Tibial artery (tissue), 4 donors: ENCODE data around the gene INF2.

Experiments used
- DNase-seq, 2 donors: peaks; one replicate each; pipeline ENCODE4 v3.0.0-alpha.2; 2019
- H3K27ac ChIP-seq, 2 donors: fragments of 200-600 bp; sonication (generic) in 1 of 2; 1 replicate in 1 of 2; 2 replicates in 1 of 2; pipeline ENCODE4 v1.5.1; 2018 to 2019; ENCODE audit warnings: mild to moderate bottlenecking in 1 of 2
- H3K27me3 ChIP-seq, 2 donors: fragments of 200-600 bp; sonication (generic) in 1 of 2; one replicate each; pipeline versions ENCODE4 v1.5.1 to v1.6.0; 2016 to 2019
- H3K36me3 ChIP-seq, 3 donors: fragments of 200-600 bp; sonication (generic) in 2 of 3; one replicate each; pipeline ENCODE4 v1.5.1; 2016 to 2019; ENCODE audit warnings: mild to moderate bottlenecking in 2 of 3
- H3K4me1 ChIP-seq, 4 donors: fragments of 200-600 bp; sonication (generic) in 2 of 4; 1 replicate in 3 of 4; 2 replicates in 1 of 4; pipeline ENCODE4 v1.5.1; 2016 to 2019
- H3K4me3 ChIP-seq, 2 donors: fragments of 200-600 bp; sonication (generic) in 1 of 2; 1 replicate in 1 of 2; 2 replicates in 1 of 2; pipeline ENCODE4 v1.5.1; 2018 to 2019; ENCODE audit warnings: mild to moderate bottlenecking in 2 of 2
- H3K9me3 ChIP-seq, 3 donors: fragments of 200-600 bp; sonication (generic) in 1 of 3; one replicate each; pipeline ENCODE4 v1.5.1; 2016 to 2019
- intact Hi-C: fragments of 100-400 bp; cut with DNase I; formaldehyde crosslinking; loops from one replicate; pipeline ENCODE4 v1.15.0; 2023; ENCODE audit warnings: low total_unique reads
- TF ChIP-seq, protein P1 (sequence below), 2 experiments: fragments of 200-600 bp in 1 of 2; fragments of 450-650 bp in 1 of 2; IDR thresholded peaks; one replicate each; pipeline ENCODE4 v1.5.1; 2017 to 2019; ENCODE audit warnings: antibody characterized with exemption in 2 of 2, mild to moderate bottlenecking in 1 of 2, moderate library complexity in 1 of 2

INF2 gene

DNA sequence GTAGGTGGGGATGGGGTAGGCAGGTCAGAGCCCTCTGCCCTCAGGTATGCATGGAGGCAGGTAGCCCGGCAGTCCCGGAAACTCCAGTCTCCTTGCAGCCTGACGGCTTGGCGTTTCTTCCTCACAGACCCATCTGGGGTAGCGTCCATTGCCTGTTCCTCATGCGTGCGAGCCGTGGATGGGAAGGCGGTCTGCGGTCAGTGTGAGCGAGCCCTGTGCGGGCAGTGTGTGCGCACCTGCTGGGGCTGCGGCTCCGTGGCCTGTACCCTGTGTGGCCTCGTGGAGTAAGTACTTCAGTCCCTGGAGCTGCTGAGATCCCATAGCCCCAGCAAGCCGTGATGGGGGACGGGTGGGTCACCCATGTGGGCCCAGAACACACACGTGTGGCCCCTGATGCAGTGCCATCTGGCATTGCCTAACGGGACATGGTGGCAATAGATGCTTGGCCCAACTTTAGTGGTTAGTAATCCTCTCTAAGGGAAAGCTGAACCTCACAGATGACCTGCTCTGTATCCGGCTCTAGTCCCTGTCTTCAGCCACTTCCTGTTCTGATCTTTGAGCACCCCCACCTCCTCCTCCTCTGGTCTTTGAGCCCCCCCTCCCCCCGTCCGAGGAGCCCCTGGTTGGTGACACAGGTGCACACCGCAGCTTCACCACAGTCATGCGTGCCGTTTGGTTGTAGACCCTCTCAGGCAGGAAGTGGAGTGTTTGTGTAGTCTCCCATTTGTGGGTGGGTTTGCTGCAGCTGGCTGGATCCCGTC, 67.2 kb downstream of the INF2 start:
- no peak overlapping the region for H3K27ac ChIP-seq
- intact Hi-C loops = loop anchor here (10.0 kb wide), 1 partner anchor 718 kb away; the partner anchor contains the start of gene CRIP2
- no peak overlapping the region for H3K4me3 ChIP-seq
- no peaks in the 10 kb centered on the region for H3K27me3 ChIP-seq
- TF ChIP-seq, protein P1, sequence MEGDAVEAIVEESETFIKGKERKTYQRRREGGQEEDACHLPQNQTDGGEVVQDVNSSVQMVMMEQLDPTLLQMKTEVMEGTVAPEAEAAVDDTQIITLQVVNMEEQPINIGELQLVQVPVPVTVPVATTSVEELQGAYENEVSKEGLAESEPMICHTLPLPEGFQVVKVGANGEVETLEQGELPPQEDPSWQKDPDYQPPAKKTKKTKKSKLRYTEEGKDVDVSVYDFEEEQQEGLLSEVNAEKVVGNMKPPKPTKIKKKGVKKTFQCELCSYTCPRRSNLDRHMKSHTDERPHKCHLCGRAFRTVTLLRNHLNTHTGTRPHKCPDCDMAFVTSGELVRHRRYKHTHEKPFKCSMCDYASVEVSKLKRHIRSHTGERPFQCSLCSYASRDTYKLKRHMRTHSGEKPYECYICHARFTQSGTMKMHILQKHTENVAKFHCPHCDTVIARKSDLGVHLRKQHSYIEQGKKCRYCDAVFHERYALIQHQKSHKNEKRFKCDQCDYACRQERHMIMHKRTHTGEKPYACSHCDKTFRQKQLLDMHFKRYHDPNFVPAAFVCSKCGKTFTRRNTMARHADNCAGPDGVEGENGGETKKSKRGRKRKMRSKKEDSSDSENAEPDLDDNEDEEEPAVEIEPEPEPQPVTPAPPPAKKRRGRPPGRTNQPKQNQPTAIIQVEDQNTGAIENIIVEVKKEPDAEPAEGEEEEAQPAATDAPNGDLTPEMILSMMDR (IDR thresholded peaks at IDR 0.05) = no peak
- no peak for DNase-seq
- H3K36me3 ChIP-seq = peaks cover 43 to 70% (median 56%) of the 10 kb centered on the region in 3 donors
- H3K9me3 ChIP-seq = no peaks in the 10 kb centered on the region
- H3K4me1 ChIP-seq = peaks cover 0 to 32% (median 24%) of the 10 kb centered on the region in 4 donors

DNA sequence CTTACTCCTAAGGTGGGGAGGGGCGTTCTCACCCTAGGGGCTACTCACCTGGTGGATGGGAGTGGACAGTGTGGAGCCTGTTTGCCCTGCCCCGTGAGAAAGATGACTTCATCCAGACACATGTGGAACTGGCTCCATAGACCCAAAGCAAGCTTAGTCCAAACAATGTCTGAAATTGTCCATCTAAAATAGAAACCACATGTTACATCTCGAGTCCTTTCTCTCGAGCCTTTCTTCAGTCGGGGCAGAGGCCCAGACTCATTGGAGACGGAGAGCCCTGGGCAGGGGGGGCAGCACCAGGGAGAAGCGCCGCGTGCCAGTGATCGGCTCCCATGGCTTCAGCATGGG, 67.8 kb downstream of the INF2 start:
- Histone ChIP-seq H3K27me3 (no peaks in the 10 kb centered on the region), H3K9me3 (no peaks in the 10 kb centered on the region), H3K4me1 (peaks cover 0 to 26% (median 18%) of the 10 kb centered on the region in 4 donors), H3K36me3 (peaks cover 43 to 75% (median 60%) of the 10 kb centered on the region in 3 donors), H3K27ac (no peak overlapping the region), H3K4me3 (no peak overlapping the region)
- intact Hi-C loops = loop anchor here (10.0 kb wide), 1 partner anchor 718 kb away; the partner anchor contains the start of gene CRIP2
- TF ChIP-seq, protein P1 (IDR thresholded peaks at IDR 0.05) = no peak
- DNase-seq = no peak

DNA sequence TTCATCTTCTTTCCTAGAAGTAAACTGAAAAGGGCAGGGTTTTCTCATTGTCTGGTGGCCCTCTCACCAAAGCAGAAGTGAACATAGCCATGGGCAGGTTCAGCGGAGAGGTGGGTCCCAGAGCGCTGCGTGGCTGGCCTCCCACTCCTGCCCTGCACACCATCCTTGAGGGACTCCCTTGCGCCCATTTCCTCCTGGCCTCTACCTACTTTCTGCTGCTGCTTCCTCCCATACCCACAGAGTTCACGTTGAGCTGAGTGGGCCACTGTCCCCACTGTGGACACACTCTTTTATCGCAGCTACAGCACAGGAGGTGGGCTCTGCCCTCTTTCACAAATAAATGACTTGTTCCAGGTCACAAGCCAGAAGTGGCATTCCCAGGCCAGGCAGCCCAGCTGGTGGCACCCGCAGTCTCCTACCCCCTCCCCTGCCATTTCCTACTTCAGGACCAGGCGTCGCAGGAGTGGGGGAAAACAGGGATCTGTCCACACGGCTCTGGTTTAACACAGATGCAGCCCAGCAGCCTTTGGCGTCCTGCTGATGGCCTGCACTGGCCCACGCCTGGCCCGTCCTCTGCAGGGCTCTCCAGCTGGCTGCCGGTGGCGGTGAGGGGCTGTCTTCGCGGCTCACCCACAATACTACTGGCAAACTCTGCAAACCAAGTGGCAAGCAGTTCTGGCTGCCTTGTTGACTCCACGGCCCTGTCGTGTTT, 68.4 kb downstream of the INF2 start:
- DNase-seq = no peak
- Histone ChIP-seq H3K9me3 (no peaks in the 10 kb centered on the region), H3K36me3 (peaks cover 43 to 80% (median 60%) of the 10 kb centered on the region in 3 donors), H3K27me3 (no peaks in the 10 kb centered on the region), H3K4me1 (peaks cover 0 to 25% (median 17%) of the 10 kb centered on the region in 4 donors), H3K27ac (no peak overlapping the region), H3K4me3 (no peak overlapping the region)
- intact Hi-C loops = loop anchor here (10.0 kb wide), 1 partner anchor 717 kb away; the partner anchor contains the start of gene CRIP2
- TF ChIP-seq, protein P1 (IDR thresholded peaks at IDR 0.05) = no peak

DNA sequence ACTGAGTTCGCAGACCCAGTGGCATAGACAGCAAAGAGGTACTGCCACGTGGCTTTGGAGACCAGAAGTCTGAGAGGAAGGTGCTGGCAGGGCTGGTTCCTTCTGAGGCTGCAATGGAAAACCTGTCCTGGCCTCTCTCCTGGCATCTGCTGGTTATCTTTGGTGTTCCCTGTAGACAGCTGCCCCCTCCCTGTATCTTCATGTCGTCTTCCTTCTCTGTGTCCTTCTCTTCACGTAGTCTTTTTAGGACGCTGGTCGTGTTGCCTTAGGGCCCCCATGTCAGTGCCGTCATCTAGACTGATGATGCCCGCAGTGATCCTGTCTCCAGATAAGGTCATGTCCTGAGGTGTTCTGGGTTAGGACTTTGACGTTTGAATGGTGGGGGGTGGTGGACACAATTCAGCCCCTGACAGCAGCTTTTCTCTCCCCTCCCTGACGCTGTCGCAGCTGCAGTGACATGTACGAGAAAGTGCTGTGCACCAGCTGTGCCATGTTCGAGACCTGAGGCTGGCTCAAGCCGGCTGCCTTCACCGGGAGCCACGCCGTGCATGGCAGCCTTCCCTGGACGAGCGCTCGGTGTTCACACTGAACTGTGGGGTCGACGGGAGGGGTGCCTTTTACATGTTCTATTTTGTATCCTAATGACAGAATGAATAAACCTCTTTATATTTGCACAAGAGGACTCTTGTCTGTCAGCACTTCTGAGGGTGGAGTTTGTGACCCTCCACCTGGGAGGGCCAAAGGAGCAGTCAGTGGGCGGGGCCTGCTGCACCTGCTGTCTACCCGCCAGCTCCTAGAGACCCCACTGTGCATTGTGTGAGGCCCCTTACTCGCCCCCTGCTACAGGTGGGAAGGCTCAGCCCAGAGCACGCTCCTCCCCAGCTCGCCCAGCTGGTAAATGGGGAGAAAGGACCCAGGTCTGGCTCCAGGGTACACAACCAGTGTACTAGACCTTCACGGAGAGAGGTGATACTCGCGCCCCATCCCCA, 69.9 kb downstream of the INF2 start:
- intact Hi-C loops = loop anchor here (10.0 kb wide), 1 partner anchor 716 kb away; the partner anchor contains the start of gene CRIP2
- Histone ChIP-seq H3K4me1 (peaks cover 0 to 18% (median 11%) of the 10 kb centered on the region in 4 donors), H3K9me3 (no peaks in the 10 kb centered on the region), H3K27ac (no peak overlapping the region), H3K4me3 (no peak overlapping the region), H3K27me3 (no peaks in the 10 kb centered on the region), H3K36me3 (peaks cover 43 to 80% (median 60%) of the 10 kb centered on the region in 3 donors)
- no peak for DNase-seq
- TF ChIP-seq, protein P1 (IDR thresholded peaks at IDR 0.05) = no peak

DNA sequence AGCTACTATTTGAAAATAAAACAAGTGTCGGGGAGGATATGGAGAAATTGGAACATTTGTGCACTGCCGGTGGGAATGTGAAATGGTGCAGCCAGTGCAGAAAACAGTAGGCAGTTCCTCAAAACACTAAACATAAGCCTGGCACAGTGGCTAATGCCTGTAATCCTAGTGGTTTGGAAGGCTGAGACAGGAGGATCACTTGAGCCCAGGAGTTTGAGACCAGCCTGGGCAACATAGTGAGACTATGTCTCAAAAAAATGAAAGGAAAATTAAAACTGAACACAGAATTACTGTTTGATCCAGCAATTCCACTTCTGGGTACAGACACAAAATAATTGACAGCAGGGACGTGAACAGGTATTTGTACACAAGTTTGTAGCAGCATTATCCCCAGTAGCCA, 76.1 kb downstream of the INF2 start:
- peaks cover 0 to 12% (median 7%) of the 10 kb centered on the region in 4 donors for H3K4me1 ChIP-seq
- intact Hi-C loops = no loop called here

More for the DNA sequence above, 76.1 kb downstream of the INF2 start:
- H3K4me3 ChIP-seq = no peak overlapping the region
- no peak overlapping the region for H3K27ac ChIP-seq
- DNase-seq = no peak
- TF ChIP-seq, protein P1 (IDR thresholded peaks at IDR 0.05) = no peak
- peaks cover 5 to 32% (median 16%) of the 10 kb centered on the region in 3 donors for H3K36me3 ChIP-seq
- H3K9me3 ChIP-seq = no peaks in the 10 kb centered on the region
- no peaks in the 10 kb centered on the region for H3K27me3 ChIP-seq
